NT2/D1 (cell line): ENCODE results near the gene CYB561D1.
"Not testable (repeated sequence)": the region's sequence is repeated elsewhere in the genome, so short reads cannot be mapped to it uniquely, and the experiment has no call there.

Experiments used
- DNase-seq: peaks from one replicate; pipeline ENCODE4 v3.0.0-alpha.2; 2011; ENCODE audit warnings: low read depth, low spot score
- H3K27me3 ChIP-seq: 2 replicates; pipeline ENCODE4 v1.6.0; 2011; ENCODE audit warnings: mild to moderate bottlenecking; ENCODE audit not compliant: insufficient read length, insufficient read depth
- H3K36me3 ChIP-seq: 2 replicates; pipeline ENCODE4 v1.6.1; 2011; ENCODE audit warnings: mild to moderate bottlenecking, low read length, mixed read lengths; ENCODE audit not compliant: insufficient read depth, insufficient read length
- H3K4me1 ChIP-seq: 2 replicates; pipeline ENCODE4 v1.5.1; 2011; ENCODE audit not compliant: insufficient read depth, insufficient read length
- H3K4me3 ChIP-seq: 2 replicates; pipeline ENCODE4 v1.5.1; 2011; ENCODE audit warnings: low read depth; ENCODE audit not compliant: insufficient read length
- H3K9ac ChIP-seq: 2 replicates; pipeline ENCODE4 v1.6.0; 2011; ENCODE audit warnings: low read depth; ENCODE audit not compliant: insufficient read length
- H3K9me3 ChIP-seq: 2 replicates; pipeline ENCODE4 v1.5.1; 2011; ENCODE audit warnings: mild to moderate bottlenecking, low read length; ENCODE audit not compliant: insufficient read depth
- SUZ12 ChIP-seq: IDR thresholded peaks from 2 replicates; pipeline ENCODE4 v1.6.1; 2011; ENCODE audit not compliant: insufficient read length, insufficient read depth; ENCODE audit errors: extremely low read depth
- YY1 ChIP-seq: IDR thresholded peaks from 2 replicates; pipeline ENCODE4 v1.6.1; 2011; ENCODE audit not compliant: insufficient read length, insufficient read depth
- ZNF274 ChIP-seq: IDR thresholded peaks from 2 replicates; pipeline ENCODE4 v1.6.1; 2011; ENCODE audit warnings: mild to moderate bottlenecking, low read depth, low read length

Gene CYB561D1, protein sequence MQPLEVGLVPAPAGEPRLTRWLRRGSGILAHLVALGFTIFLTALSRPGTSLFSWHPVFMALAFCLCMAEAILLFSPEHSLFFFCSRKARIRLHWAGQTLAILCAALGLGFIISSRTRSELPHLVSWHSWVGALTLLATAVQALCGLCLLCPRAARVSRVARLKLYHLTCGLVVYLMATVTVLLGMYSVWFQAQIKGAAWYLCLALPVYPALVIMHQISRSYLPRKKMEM

DNA sequence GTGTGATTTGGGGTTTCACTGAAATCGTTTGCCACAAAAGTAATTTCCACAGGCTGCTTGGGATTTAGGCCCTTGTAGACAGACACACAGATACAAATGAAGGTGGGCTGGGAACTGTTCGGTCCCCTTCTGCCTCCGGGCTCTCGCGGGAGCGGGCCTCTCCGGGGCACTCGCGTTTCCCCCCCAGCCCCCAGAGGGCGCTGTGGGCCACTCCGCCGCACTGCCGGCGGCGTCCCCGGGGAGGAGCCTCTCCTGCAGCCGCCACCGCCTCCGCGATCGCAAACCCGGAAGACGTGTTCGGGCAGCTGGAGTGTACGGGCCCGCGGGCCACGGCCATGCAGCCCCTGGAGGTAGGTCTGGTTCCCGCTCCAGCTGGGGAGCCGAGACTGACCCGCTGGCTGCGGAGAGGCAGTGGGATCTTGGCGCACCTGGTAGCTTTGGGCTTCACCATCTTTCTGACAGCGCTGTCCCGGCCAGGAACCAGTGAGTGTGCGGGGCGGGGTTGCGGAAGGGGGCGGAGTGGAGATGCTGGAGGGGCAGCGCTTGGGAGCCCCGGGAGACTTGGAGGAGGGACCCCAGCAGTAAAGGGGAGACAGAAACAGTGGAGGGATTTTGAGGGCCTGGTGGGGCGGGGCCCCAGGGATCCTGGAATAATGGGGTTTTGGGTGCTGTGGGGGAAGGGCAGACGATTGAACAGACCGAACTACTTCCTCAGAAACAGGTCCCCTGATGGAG lies at the start of gene CYB561D1:
Gene CYB561D1 (plus strand): TSS at position 290 of the 735 bp plus-strand sequence. CDS start 46 bp downstream, at position 336.
- no peaks in the 10 kb centered on the region for H3K27me3 ChIP-seq
- H3K4me3 ChIP-seq = peak within 1 kb of the TSS; percentile 88
- H3K9ac ChIP-seq = peak within 1 kb of the TSS; percentile 83
- no peak for TF ChIP-seq YY1
- no peak for TF ChIP-seq ZNF274
- no peak for TF ChIP-seq SUZ12
- H3K4me1 ChIP-seq = peaks cover 8% of the 10 kb centered on the region
- peak; percentile 66 for DNase-seq
- peaks cover 50% of the 10 kb centered on the region for H3K36me3 ChIP-seq
- H3K9me3 ChIP-seq = no peaks in the 10 kb centered on the region

DNA sequence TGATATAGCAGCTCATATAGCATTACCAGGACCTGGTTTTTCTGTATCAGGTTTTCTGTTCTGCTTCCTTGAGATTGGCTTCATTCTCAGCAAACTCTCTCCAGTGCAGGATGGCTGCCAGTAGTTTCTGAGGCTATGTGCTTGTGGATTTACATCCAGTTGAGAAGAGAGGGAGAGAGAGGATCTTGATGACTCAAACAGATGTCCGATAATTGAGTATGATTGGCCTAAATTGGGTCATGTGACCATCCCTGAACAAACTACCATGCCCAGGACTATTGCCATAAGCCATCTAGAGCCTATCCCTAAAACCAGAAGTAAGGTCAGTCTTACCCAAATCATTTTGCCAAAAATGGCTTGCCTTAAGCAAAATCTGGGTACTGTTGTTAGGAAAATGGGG lies 49.5 kb upstream of the CYB561D1 start:
- H3K4me1 ChIP-seq = no peaks in the 10 kb centered on the region
- H3K36me3 ChIP-seq = no peaks in the 10 kb centered on the region
- H3K4me3 ChIP-seq = no peak overlapping the region
- DNase-seq = no peak
- peaks cover 6% of the 10 kb centered on the region; the same call in 1 of the 2 replicates for H3K9me3 ChIP-seq
- no peak overlapping the region for H3K9ac ChIP-seq
- no peaks in the 10 kb centered on the region for H3K27me3 ChIP-seq
- TF ChIP-seq YY1 = no peak
- no peak for TF ChIP-seq SUZ12
- no peak for TF ChIP-seq ZNF274

DNA sequence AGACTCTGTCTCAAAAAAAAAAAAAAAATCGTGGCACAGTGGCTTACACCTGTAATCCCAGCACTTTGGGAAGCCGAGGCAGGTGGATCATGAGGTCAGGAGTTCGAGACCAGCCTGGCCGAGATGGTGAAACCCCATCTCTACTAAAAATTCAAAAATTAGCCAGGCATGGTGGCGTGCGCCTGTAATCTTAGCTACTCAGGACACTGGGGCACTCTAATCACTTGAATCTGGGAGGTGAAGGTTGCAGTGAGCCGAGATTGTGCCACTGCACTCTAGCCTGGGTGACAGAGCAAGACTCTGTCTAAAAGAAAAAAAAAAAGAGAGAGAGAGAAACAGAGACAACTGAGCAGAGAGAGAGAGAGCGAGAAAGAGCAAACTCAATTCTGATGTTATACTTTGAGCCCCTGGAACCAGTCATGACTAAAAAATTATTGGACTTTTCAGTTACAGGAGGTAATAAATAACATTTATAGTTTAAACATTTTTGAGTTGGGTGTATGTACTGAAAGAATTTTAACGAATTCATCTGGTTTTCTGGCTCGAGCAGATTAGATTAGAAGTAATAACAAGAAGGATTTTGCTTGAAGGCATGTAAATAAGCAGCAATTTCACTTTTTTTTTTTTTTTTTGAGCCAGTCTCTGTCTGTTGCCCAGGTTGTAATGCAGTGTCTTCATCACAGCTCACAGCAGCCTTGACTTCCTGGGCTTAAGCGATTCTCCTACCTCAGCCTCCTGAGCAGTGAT lies 47.8 kb upstream of the CYB561D1 start:
- not testable (repeated sequence) for H3K4me1 ChIP-seq, H3K27me3 ChIP-seq, DNase-seq, H3K9ac ChIP-seq, H3K36me3 ChIP-seq, H3K4me3 ChIP-seq, H3K9me3 ChIP-seq

DNA sequence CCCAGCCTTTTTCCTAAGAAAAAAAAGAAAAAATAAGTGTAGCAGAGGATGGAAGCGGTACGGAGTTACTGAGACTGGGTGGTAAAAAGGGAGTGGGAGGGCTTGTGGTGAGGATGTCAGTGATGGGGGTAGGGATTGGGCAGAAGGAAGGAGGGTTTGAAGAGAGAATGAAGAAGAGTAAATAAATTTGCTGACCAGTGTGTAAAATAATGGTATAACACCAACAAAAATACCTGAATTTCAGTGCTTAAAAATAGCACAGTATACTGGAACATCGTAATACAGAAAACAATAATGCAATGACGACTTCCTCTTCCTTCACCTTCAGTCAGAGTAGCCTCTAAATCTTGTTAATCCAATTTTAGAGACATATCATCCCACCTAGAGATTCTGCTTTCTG lies 46.4 kb upstream of the CYB561D1 start:
- TF ChIP-seq SUZ12 (no peak), ZNF274 (no peak), YY1 (no peak)
- no peak overlapping the region for H3K9ac ChIP-seq
- no peaks in the 10 kb centered on the region for H3K36me3 ChIP-seq
- no peak for DNase-seq
- H3K4me3 ChIP-seq = no peak overlapping the region
- no peaks in the 10 kb centered on the region for H3K27me3 ChIP-seq
- no peaks in the 10 kb centered on the region for H3K4me1 ChIP-seq
- H3K9me3 ChIP-seq = peaks cover 6% of the 10 kb centered on the region; the same call in 1 of the 2 replicates

DNA sequence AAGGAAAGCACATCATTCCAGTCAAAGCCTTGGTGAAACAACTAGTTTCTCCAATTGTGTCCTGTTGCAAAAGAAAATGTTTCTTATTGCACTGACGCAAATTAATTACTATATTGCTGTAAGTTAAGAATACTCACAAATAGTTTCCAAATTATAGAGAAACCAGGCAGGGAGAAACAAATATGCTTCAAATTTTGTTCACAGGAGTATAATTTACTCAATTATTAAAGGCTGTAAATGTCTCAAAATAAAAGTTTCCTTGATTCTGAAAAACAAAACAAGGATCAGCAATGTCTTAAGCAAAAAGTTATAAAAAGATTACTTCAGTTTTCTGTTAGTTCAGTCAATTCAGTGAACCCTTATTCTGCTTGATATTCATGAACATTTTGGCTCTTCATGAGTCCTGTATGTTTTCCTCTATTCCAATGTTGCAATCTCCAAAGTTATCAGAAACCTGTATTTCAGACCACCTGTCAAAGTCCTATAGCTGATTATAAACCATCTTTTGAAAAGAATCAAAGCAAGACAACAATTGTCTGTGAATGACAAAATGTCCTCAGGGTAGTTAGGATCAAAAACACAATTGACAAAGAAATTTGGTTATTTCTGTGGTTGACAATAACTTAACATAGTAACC lies 39.3 kb upstream of the CYB561D1 start:
- DNase-seq = no peak

DNA sequence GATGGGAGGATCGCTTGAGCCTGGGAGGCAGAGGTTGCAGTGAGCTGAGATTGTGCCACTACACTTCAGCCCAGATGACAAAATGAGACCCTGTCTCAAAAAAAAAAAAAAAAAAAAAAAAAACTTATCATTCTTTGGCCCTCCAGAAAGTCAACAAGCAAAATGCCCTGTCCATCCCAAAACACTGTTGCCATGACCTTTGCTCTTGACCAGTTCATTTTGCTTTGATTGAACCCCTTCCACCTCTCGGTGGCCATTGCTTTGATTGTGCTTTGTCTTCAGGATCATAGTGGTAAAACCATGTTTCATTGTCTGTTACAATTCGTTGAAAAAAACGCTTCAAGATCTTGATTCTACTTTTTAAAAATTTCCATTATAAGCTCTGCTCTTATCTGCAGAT lies 36.1 kb upstream of the CYB561D1 start:
- Histone ChIP-seq H3K27me3 (no peaks in the 10 kb centered on the region), H3K36me3 (no peaks in the 10 kb centered on the region), H3K9me3 (peaks cover 30% of the 10 kb centered on the region), H3K9ac (no peak overlapping the region), H3K4me3 (no peak overlapping the region), H3K4me1 (no peaks in the 10 kb centered on the region)
- no peak for DNase-seq
- TF ChIP-seq ZNF274 (no peak), YY1 (no peak), SUZ12 (no peak)

More for the DNA sequence above, 39.3 kb upstream of the CYB561D1 start:
- H3K36me3 ChIP-seq = no peaks in the 10 kb centered on the region
- H3K4me1 ChIP-seq = no peaks in the 10 kb centered on the region
- no peak overlapping the region for H3K9ac ChIP-seq
- no peak overlapping the region for H3K4me3 ChIP-seq
- TF ChIP-seq YY1 (no peak), ZNF274 (no peak), SUZ12 (no peak)
- H3K9me3 ChIP-seq = peaks cover 30% of the 10 kb centered on the region
- no peaks in the 10 kb centered on the region for H3K27me3 ChIP-seq

DNA sequence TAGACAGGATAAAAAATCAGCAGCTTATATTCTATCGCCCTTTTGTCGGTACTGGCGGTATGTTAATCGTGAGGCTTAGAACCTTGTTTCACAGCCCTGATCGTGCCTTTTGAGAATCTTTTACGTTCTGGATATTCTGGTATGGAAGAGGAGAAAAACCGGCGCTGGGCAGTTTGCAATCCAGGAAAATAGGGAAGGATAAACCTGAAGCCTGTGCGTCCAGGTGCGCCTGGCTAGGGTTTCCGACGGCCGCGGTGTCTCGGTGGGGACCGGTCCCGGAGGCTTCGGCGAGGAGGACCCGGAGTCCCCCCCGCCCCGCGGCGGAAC lies 27.8 kb upstream of the CYB561D1 start:
- DNase-seq = no peak
- Histone ChIP-seq H3K4me3 (peak overlapping the region; percentile 57), H3K9me3 (no peaks in the 10 kb centered on the region), H3K4me1 (no peaks in the 10 kb centered on the region), H3K36me3 (no peaks in the 10 kb centered on the region), H3K9ac (peak overlapping the region; percentile 75), H3K27me3 (peaks cover 42% of the 10 kb centered on the region)
- no peak for TF ChIP-seq YY1
- TF ChIP-seq ZNF274 = no peak
- no peak for TF ChIP-seq SUZ12
